ENCODE measurements around the gene ITPKB. TPM values are rescaled to one million over a fixed set of nuclear protein-coding genes. Genes with fewer than 3 reads are reported as not detected.

Gene ITPKB
- polyA plus RNA-seq, 12 donors = 18.6 to 32.0 (median 23.7) TPM; not detected in 1

- DNase-seq = no peak
Observed at GRCh38 chr1:226709953-226710352, 29.1 kb downstream of the ITPKB start.

GRCh38 chr1:226708967-226709396 lies 30.1 kb downstream of the ITPKB start:
- DNase-seq = no peak

GRCh38 chr1:226708342-226708780 lies 30.7 kb downstream of the ITPKB start:
- no peak for DNase-seq

GRCh38 chr1:226706684-226707083 lies 32.4 kb downstream of the ITPKB start:
- no peak for DNase-seq

GRCh38 chr1:226704169-226704937 lies 34.7 kb downstream of the ITPKB start:
- DNase-seq = no peak

- DNase-seq = peak; percentile 77
Observed at GRCh38 chr1:226702957-226703831, 35.9 kb downstream of the ITPKB start.

GRCh38 chr1:226702318-226702956 lies 36.6 kb downstream of the ITPKB start:
- DNase-seq = peak; percentile 64

GRCh38 chr1:226700861-226701260 lies 38.2 kb downstream of the ITPKB start:
- DNase-seq = no peak

- no peak for DNase-seq
Observed at GRCh38 chr1:226699166-226699565, 39.9 kb downstream of the ITPKB start.

- DNase-seq = no peak
Observed at GRCh38 chr1:226698659-226699058, 40.4 kb downstream of the ITPKB start.

GRCh38 chr1:226697929-226698544 lies 41.0 kb downstream of the ITPKB start:
- DNase-seq = no peak

GRCh38 chr1:226697151-226697928 lies 41.7 kb downstream of the ITPKB start:
- DNase-seq = no peak

GRCh38 chr1:226696547-226696946 lies 42.5 kb downstream of the ITPKB start:
- DNase-seq = no peak

GRCh38 chr1:226695335-226695900 lies 43.7 kb downstream of the ITPKB start:
- no peak for DNase-seq

- no peak for DNase-seq
Observed at GRCh38 chr1:226692823-226693222, 46.3 kb downstream of the ITPKB start.

- DNase-seq = no peak
Observed at GRCh38 chr1:226692051-226692792, 46.9 kb downstream of the ITPKB start.

GRCh38 chr1:226691247-226691646 lies 47.8 kb downstream of the ITPKB start:
- DNase-seq = peak; percentile 70

GRCh38 chr1:226690460-226690982 lies 48.6 kb downstream of the ITPKB start:
- DNase-seq = no peak

- peak; percentile 70 for DNase-seq
Observed at GRCh38 chr1:226688808-226689207, 50.3 kb downstream of the ITPKB start.
